CD4-positive, alpha-beta T cell treated with Interleukin-15 for 4 hours (primary cell): Measurements from ENCODE around the gene BCAP31.

Experiments used
- DNase-seq: peaks from one replicate; pipeline ENCODE4 v3.0.0-alpha.2; 2020; ENCODE audit warnings: low spot score

The BCAP31 gene

DNA sequence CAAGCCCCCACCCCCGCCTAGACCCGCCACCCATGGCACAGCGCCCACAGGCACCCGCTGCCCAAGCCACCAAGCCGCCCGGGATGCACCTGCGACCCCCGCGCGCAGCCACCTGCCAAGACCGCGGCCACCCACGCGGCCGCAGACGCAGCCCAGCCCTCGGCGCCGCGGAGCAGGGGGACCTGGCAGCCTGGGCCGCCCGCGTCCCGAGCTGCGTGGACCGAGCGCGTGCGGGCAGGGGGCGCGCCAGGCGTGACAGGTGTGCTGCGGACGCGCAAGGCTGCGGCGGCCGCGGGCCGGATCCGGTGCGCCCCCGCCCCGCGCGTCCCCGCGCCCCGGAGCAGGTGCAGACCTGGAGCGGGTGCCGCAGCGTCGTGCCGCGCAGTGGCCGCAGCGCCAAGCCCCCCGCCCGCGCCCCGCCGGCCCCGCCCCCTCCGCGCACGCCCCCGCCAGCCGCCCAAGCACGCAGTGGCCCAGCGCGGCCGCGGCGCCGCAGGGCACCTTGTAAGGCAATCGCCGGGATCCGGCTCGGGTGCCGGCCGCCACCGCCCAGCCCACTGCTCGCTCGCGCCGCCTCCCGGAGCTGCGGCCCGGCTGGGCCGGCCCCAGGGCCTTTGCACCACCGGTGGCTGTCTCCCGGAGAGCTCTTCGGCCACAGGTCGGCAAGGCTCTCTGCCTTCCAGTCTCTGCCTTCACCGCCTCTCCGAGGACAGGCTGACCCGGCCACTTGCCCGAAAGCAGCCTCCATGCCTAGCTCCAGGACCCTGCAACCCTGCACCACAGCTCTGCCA, 50.6 kb downstream of the BCAP31 start, which contains the start of gene PNCK:
Gene PNCK (minus strand): TSS at position 386 of the 791 bp plus-strand sequence. CDS start 737 bp downstream, outside the sequence.
- DNase-seq = no peak

DNA sequence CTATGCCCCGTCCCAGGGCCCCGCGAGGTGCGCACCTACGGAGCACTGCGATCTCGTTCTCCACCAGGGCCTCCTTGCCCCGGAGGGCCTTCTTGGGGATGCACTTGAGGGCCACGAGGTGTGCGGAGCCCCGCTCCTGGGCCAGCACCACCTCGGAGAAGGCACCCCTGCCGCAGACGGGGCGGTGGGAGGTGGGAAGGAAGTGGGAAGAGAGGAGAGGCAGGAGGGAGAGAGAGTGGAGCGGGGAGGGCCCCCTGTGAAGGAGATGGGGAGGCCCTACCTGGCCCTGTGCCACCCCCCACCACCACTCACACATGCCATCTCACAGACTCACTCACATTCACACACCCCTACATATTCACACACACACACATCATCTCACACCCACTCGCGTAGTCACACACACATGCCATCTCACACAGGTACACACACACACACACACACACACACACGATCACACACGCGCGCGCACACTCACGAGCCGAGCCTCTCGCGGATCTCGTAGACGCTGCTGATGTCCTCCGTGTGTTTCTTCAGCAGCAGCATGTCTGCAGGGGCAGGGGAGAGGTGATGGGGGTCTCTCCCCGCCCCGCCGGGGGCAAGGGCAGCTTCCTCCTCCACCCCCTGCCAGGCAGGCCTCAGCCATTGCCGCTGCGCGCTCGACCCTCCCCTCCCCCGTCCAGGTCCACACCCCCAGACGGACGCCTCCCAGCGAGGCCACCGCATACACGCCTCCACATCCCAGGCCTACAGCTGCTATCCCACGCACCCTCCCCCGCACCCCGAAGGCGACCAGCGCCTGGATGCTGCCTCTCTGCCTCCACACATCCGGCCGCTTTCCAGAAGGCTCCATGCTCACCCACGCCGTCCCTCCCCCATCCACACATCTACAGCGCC, 51.4 kb downstream of the BCAP31 start:
- no peak for DNase-seq

DNA sequence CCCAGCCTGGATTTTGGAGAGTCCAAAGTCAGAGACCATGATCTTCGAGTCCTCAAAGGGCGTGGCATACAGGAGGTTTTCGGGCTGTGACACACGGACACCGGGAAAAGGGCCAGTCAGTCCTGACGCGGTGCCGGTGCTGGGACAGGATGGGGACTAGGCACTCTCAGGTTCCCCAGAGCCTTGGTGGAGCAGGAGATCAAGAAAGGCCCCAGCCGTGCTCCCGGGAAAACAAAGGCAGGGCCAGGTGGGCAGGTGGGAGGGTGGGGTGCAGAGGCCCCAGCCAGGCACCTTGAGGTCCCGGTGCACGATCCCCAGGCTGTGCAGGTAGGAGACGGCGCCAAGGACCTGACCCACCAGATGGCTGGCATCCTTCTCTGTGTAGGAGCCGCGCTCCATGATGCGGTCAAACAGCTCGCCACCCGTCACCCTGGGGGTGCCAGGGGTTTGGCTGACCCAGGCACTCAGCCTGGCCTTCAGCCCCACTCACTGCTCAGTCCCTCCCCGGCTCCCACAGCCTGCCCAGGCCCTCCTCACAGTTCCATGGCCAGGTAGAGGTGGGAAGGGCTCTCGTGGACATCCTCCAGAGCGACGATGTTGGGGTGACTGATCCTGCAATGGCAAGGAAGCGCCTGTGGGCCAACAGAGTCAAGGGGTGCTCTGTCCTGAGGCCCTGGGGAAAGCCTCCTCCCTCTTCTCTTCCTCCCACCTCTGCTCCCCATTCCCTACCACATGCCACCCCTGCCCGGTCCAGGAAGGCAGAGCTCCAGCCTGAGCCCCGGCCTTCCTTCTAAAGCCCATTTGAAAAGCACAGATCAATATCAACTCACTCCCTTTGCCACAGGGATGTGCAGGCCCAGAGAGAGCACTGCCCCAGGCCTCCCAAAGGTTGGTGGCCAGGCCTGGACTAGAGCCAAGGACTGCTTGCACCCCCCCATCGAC, 52.3 kb downstream of the BCAP31 start:
- no peak for DNase-seq

DNA sequence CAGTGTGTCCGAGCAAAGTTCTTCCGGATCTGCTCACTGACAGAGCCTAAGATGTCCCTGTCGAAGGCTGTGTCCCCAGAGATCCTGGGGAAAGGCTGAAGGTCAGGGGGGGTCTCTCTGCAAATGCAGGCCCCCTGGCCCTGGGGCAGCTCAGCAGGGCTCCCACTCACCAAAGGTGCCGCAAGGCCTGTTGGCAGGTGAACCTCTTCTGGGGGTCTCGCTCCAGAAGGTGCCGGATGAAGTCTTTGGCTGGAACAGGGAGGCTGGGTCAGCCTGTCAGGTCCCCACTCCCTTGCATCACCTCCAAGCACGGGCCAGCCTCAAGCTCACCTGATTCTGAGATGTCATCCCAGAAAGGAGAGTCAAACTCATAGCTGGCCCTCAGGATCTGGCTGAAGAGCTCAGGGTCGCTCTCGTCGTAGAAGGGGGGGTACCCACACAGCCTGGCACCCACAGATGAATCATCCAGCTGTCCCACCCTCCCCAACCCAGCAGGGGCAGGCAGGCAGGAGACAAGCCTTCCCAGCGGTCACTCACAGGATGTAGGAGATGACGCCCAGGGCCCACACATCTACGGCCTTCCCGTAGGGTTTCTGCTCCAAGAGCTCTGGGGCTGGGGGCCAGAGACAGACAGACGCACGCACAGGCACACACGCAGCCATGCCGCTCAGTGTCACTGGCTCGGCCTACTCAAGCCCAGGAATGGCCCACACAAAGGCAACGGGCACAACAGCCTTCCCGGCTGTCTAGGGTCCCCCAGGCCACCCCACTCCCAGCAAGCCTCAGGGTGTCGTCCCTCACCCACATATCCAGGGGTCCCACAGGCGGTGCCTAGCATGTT, 53.2 kb downstream of the BCAP31 start:
- DNase-seq = no peak

DNA sequence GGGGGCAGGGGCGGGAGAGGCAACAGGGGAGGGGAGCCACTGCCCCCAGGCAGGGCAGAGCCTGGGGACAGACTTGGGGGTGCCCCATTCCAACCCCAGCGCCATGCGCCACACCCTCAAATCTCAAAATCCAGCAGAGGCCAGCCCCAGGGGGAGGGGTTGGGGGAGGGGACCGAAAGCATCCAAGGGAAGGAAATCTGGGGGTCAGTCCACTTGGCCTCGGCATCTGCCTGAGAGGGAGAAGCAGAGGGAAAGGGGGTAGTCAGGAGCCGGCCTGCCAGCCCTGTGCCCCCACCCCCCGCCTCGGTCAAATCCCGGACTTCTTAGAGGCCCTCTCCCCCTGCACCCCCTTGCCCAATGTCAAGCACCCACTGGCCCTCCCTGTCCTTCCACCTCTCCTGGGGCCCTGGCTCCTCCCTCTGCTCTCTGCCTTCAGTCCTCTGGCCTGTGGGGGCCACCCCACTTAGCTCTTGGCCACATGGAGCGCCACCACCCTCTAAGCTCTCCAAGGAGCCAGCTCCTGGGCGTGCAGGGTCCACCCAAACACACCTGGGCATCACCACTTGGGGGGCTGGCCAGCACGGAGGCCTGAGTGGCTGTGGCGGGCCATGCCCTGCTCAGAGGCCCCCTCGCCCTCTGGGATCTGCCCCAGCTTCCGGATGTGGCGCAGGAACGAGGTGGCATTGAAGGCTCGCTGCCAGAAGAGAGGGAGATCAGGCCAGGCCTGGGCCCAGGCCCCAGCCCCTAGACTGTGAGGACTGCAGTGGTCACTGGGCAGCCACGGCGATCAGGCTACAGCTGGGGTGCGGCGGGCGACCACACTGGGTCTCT, 54.1 kb downstream of the BCAP31 start:
- no peak for DNase-seq

DNA sequence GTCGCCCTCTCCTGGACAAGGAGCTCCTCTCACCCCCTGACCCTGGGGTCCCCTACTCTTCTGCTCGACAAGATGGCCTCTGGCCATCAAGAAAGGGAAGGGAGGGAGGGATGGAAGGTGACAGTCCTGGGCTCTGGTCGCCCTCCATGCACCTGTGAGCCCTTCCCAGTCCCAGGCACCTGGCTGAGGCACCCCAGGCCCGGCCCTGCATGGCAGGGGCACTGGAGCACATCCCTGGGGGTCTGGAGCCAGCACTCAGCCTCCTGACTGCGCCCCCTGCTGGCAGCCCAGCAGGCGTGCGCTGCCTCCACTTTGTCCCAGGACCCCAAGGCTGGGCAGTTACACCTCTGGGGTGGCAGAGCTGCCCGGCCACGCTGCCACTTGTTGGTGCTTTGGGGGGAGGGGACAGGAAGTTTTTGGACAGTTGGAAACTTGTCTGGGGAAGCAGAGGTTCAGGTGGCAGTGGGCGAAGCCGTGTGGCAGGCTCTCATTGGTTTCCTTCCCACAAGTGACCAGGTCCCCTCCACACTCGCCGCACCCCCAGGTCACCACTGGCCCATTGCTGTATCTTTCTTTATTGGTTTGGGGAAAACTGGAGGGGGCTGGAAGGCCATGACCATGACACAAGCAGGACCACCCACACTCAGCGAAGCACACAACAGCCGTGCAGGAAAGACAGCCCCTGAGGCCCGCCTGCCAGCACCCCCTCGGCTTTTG, 54.9 kb downstream of the BCAP31 start:
- DNase-seq = peak; percentile 16

DNA sequence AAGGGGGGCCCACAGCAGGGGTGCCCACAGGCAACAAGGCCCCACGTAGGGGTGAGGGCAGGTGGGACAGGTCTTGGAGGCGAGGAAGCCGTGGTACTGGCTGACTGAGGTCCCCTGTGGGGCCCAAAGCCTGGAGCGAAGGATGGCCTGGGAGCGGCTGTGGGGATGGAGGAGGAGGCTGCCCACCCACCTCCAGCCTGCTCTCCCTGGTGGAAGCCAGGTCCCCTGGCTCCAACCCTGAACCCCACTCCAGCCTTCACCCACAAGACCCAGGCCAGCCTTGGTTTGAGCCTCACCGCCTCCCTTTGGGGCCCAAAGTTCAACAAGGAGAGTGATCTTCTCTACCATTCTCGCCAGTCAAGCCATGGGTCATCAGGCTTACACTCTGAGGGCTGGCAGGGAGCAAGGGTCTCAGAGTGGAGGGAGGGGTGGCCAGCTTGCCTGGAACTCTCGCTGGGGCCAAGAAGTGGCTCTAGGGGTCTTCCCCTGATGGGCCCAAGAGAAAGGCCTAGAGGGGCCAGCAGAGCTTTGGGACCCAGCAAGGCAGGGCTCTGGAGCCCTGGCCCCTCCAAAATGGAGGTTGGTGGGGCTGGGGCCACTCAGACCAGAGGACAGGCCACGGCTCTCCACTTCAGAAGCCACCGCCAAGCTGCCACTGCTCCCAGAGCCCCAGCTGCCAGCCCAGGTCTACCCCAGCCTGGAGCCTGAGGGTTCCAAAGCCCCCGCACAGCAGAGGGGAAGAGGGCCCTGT, 55.6 kb downstream of the BCAP31 start:
- DNase-seq = no peak

DNA sequence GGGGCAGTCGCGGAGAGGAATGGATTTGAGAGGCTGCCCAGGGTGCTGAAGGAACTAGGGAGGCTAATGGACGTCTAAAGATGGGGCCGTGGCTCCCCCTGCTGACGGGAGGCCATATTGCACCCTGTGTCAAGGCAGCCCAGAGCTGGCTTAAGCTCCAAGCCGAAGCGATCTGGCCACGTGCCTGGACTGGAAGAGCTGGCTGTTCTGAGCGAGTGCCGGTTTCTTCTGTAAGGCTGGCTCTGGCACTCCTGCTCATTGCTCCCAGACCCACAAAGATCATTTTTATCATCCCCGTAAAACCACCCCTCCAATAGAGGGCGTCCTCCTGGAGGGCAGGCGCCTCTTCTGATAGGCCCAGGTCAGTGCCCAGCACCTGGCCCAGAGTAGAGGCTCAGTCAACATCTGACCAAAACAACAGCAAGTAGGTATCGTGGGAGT, 56.2 kb downstream of the BCAP31 start:
- peak; percentile 73 for DNase-seq

DNA sequence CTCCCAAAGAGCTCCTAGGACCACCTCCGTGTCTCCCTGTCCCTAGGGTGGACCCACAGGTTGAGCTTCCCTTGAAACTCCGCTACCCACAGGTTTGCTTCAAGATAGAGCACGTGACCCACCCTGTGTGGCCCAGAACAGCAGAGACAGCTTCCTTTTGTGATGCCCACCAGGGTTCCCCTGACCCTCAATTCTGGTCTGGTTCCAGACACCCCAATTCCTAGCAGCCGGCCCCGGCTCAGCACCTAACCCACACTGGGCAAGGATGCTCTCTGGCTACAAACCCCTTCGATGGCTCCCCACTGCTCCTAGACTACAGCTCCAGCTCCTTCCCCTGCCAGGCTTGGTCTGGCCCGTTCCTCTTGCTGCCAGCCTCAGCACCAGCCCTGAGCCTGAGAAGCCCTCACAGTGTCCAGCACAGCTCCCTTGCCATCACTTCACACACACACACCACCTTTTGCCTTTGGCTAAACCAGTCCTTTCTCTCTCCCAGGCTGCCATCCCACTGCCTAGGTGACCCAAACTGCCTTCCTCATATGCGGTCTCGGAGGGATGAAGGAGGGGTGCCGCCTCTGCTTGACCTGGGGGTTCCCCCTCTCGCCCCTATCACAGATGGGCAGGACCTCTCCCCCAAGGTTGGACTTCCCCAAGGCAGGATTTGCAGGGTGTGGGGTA, 56.8 kb downstream of the BCAP31 start:
- no peak for DNase-seq

DNA sequence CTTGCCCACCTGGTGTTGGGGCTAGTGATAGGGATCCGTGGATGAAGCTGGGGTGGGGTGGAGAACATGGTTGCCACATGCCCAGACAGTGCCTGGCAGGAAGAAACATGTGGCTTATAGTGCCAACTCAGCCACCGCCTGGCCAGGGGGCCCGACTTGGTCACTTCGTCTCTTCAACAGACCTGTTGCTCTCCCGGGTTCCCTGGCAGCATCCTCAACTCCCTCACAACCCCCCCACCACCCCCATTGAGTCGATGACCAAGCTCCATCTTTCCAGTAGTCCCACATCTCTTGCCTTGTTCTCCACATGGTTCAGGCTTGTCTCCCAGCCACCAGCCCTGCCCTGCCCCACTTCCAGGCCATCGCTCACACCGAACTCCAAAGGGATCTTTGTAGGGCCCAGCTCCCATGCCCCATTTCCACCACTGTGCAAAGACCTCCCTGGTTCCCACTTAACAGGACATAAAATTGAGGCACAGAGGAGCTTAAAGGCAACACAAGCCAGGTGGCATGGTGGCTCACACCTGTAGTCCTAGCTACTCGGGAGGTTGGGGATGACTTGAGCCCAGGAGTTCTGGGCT, 58.4 kb downstream of the BCAP31 start:
- DNase-seq = no peak

DNA sequence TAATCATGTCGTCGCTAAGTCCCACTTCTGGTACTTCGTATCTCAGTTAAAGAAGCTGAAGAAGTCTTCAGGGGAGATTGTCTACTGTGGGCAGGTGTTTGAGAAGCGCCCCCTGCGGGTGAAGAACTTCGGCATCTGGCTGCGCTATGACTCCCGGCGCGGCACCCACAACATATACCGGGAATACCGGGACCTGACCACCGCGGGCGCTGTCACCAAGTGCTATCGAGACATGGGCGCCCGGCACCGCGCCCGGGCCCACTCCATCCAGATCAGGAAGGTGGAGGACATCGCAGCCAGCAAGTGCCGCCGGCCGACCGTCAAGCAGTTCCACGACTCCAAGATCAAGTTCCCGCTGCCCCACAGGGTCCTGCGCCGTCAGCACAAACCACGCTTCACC, 61.9 kb downstream of the BCAP31 start:
- peak; percentile 48 for DNase-seq

DNA sequence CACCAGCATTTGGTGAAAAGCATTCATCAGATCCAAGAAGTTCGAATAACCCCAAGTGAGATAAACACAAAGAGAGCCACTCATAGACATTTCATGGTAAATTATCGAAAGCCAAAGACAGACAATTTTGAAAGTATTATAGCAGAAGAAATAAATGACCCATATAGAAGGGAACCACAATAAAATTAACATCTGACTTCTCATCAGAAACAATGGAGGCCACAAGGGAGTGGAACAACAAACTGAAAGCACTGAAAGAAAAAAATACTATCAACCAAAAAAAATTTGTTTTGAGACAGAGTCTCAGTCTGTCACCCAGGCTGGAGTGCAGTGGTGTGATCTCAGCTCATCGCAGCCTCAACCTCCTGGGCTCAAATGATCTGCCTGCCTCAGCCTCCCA, 64.9 kb downstream of the BCAP31 start:
- DNase-seq = no peak

DNA sequence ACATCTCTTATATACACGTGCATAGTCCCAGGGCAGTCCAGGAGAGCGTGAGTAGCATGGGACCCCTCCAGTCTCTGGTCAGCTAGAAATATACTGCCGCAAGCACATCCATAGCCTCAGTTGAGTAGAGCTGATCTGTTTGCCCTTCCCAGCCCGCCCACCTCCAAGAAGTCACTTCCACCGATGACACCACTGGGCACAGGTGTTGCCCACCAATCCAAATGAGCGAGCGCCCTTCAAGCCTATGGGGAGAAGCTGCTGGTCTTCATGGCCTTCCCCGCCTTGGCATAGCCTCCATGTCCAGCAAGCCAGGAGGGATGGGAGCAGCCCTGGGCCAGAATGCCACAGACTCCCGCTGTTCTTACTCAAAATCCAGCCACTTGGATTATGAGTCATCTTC, 67.0 kb downstream of the BCAP31 start:
- no peak for DNase-seq

DNA sequence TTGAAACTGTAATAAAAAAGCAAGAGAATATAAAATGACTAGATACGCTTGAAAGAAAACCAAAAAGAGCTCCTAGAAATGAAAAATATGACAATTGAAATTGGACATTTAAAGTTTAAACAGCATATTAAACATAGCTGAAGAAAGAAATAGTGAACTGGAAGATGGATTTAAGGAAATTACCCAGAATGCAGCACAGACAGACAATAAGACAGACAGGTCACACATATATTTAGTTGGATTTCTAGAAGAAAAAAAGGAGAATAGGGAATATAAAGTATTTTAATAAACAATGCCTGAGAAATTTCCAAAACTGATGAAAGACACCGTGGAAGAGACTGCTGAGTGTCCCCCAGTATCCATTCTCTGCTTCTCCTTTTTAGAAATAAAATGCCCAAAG, 70.6 kb downstream of the BCAP31 start:
- DNase-seq = no peak

DNA sequence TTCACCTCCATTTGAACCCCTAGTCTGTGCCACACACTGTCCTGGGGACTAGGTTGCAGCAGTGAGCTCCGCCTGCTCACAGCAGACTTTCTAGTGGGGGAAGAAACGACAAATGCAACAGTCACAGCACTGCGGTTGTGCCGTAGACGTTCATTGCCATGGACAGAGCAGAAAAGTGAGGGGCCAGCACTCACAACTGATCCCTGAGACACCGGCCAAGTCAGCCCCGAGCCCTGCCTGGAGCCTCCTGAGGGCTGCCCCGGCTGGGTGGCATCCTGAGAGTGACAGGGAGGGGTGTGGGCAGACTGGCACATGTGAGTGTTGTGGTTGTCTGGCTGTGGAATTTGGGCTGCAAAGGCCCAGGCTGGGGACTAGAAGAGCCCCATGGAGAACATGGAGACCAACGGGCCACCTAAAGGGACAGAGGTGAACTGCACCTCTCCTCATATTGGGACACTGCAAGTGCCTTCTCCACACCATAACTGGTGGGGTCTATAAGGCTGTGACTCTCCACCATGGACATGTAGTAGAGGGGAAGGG, 72.6 kb downstream of the BCAP31 start:
- no peak for DNase-seq

DNA sequence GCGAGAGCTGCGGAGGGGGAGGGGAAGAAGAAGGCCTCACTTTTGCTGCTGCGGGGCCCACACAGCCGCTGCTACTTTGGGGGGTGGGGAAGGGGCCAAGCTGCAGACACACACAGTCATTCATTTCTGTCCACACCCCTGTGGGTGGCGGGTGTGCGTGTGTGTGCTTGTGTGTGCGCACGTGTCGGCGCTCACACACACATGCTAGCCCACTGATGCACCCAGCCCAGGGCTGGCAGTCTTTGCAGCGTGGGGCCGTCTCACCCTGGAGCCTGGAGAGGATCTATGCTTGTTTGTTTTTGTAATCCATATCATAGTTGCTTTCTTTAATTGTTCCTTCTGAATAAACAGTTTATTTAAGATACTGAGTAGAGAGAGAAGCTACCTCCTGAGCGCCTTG, 73.2 kb downstream of the BCAP31 start:
- DNase-seq = no peak
